Uterus (tissue), 4 donors: Measurements from ENCODE around the gene SKOR1. TPM values are rescaled to one million over a fixed set of nuclear protein-coding genes. Genes with fewer than 3 reads are reported as not detected.

Source experiments
- DNase-seq, 2 donors: peaks; one replicate each; pipeline ENCODE4 v3.0.0-alpha.2; 2019 to 2020
- H3K27ac ChIP-seq, 2 donors: fragments of 200-600 bp; sonication (generic); 1 replicate in 1 of 2; 2 replicates in 1 of 2; pipeline ENCODE4 v1.5.1; 2016 to 2018
- H3K27me3 ChIP-seq, 2 donors: fragments of 200-600 bp; sonication (generic); one replicate each; pipeline ENCODE4 v1.5.1; 2018 to 2019; ENCODE audit warnings: control low read depth in 1 of 2
- H3K36me3 ChIP-seq, 2 donors: fragments of 200-600 bp; sonication (generic); one replicate each; pipeline ENCODE4 v1.5.1; 2019; ENCODE audit warnings: control low read depth in 1 of 2
- H3K4me1 ChIP-seq, 2 donors: fragments of 200-600 bp; sonication (generic); one replicate each; pipeline ENCODE4 v1.5.1; 2018 to 2019; ENCODE audit warnings: control low read depth in 1 of 2
- H3K4me3 ChIP-seq, 2 donors: fragments of 200-600 bp; sonication (generic); 1 replicate in 1 of 2; 2 replicates in 1 of 2; pipeline ENCODE4 v1.5.1; 2018 to 2019; ENCODE audit warnings: mild to moderate bottlenecking in 1 of 2
- H3K9me3 ChIP-seq, 2 donors: fragments of 200-600 bp; sonication (generic); one replicate each; pipeline ENCODE4 v1.5.1; 2019; ENCODE audit warnings: control low read depth in 1 of 2
- CTCF ChIP-seq, 4 experiments: fragments of 200-600 bp in 2 of 4; fragments of 450-650 bp in 2 of 4; sonication (generic) in 2 of 4; IDR thresholded peaks; one replicate each; pipeline ENCODE4 v1.5.1; 2016 to 2019; ENCODE audit warnings: antibody characterized with exemption in 4 of 4, mild to moderate bottlenecking in 2 of 4, moderate library complexity in 1 of 4
- POLR2A ChIP-seq, 2 donors: fragments of 450-650 bp; IDR thresholded peaks; one replicate each; pipeline ENCODE4 v1.6.1; 2016; ENCODE audit warnings: antibody characterized with exemption in 2 of 2, mild to moderate bottlenecking in 1 of 2, moderate library complexity in 1 of 2
- intact Hi-C: fragments of 100-400 bp; cut with DNase I; formaldehyde crosslinking; loops from one replicate; pipeline ENCODE4 v1.15.1; 2023; ENCODE audit warnings: low total_unique reads
- total RNA-seq, 4 donors: library from RNA; depleted of rRNA in 3 of 4; stranded (reverse); fragments of >200 nt in 3 of 4; gene quantifications; one replicate each; pipeline versions ENCODE4 v1.1.0 to v1.2.4, GENCODE V29; 2014 to 2023
- donor health status: DM: yes; HTN: yes; CAD: no.

SKOR1 gene
- total RNA-seq, 4 donors from 2014 or later, result 0.35 to 1.7 (median 0.77) TPM; not detected in 1

- no peak overlapping the region for H3K4me3 ChIP-seq
- H3K4me1 ChIP-seq, result peaks cover 0 to 36% of the 10 kb centered on the region in 2 donors
- intact Hi-C loops, result loop anchor here (10.0 kb wide), 1 partner anchor 377 kb away; no protein-coding TSS in a partner anchor
- no peak overlapping the region for H3K27ac ChIP-seq
- H3K9me3 ChIP-seq, result no peaks in the 10 kb centered on the region
- DNase-seq, result no peak
- H3K27me3 ChIP-seq, result peaks cover 67 to 75% of the 10 kb centered on the region in 2 donors
- TF ChIP-seq POLR2A (IDR thresholded peaks at IDR 0.05), result no peak
- no peak for TF ChIP-seq CTCF (IDR thresholded peaks at IDR 0.05)
- no peaks in the 10 kb centered on the region for H3K36me3 ChIP-seq
Observed at GRCh38 chr15:67832031-67832551, 6.8 kb downstream of the SKOR1 start.

GRCh38 chr15:67832897-67833709, 7.8 kb downstream of the SKOR1 start:
- no peak for DNase-seq
- Histone ChIP-seq H3K27me3 (peaks cover 57 to 69% of the 10 kb centered on the region in 2 donors), H3K9me3 (no peaks in the 10 kb centered on the region), H3K36me3 (no peaks in the 10 kb centered on the region), H3K27ac (no peak overlapping the region), H3K4me3 (no peak overlapping the region), H3K4me1 (peaks cover 0 to 31% of the 10 kb centered on the region in 2 donors)
- no peak for TF ChIP-seq POLR2A (IDR thresholded peaks at IDR 0.05)
- TF ChIP-seq CTCF (IDR thresholded peaks at IDR 0.05), result no peak
- intact Hi-C loops, result loop anchor here (10.0 kb wide), 1 partner anchor 378 kb away; no protein-coding TSS in a partner anchor

- DNase-seq, result no peak
- no peak overlapping the region for H3K27ac ChIP-seq
- intact Hi-C loops, result loop anchor here (10.0 kb wide), 1 partner anchor 379 kb away; no protein-coding TSS in a partner anchor
Observed at GRCh38 chr15:67833710-67834511, 8.6 kb downstream of the SKOR1 start.

GRCh38 chr15:67834581-67835296, 9.4 kb downstream of the SKOR1 start:
- Histone ChIP-seq H3K36me3 (no peaks in the 10 kb centered on the region), H3K9me3 (no peaks in the 10 kb centered on the region), H3K27me3 (peaks cover 45 to 53% of the 10 kb centered on the region in 2 donors), H3K4me3 (peak overlapping the region; percentile 16 to 28), H3K4me1 (peaks cover 0 to 23% of the 10 kb centered on the region in 2 donors), H3K27ac (no peak overlapping the region)
- DNase-seq, result no peak
- no peak for TF ChIP-seq POLR2A (IDR thresholded peaks at IDR 0.05)
- TF ChIP-seq CTCF (IDR thresholded peaks at IDR 0.05), result no peak
- intact Hi-C loops, result loop anchor here (10.0 kb wide), 1 partner anchor 380 kb away; no protein-coding TSS in a partner anchor

More at GRCh38 chr15:67833710-67834511, 8.6 kb downstream of the SKOR1 start:
- no peaks in the 10 kb centered on the region for H3K9me3 ChIP-seq
- H3K4me1 ChIP-seq, result peaks cover 0 to 25% of the 10 kb centered on the region in 2 donors
- H3K4me3 ChIP-seq, result peak overlapping the region in 1 of 2 donors; percentile 28
- peaks cover 51 to 61% of the 10 kb centered on the region in 2 donors for H3K27me3 ChIP-seq
- TF ChIP-seq POLR2A (IDR thresholded peaks at IDR 0.05) (no peak), CTCF (IDR thresholded peaks at IDR 0.05) (peak in 2 of 4 experiments; percentile 12 to 41)
- no peaks in the 10 kb centered on the region for H3K36me3 ChIP-seq
